PC-3 (cell line): Measurements from ENCODE around the gene ZMIZ1.

Experiments used
- EZH2 ChIP-seq: fragments of 300-600 bp; sonication (generic); IDR thresholded peaks from one replicate; pipeline ENCODE4 v1.6.1; 2017; ENCODE audit warnings: antibody characterized with exemption, mild to moderate bottlenecking, low read length; ENCODE audit not compliant: unreplicated experiment
- TF ChIP-seq, protein P1 (sequence below): fragments of 300-600 bp; sonication (generic); conservative IDR thresholded peaks from 2 replicates; pipeline ENCODE4 v1.5.1; 2017; ENCODE audit warnings: antibody characterized with exemption, low read depth, mild to moderate bottlenecking, low read length

DNA sequence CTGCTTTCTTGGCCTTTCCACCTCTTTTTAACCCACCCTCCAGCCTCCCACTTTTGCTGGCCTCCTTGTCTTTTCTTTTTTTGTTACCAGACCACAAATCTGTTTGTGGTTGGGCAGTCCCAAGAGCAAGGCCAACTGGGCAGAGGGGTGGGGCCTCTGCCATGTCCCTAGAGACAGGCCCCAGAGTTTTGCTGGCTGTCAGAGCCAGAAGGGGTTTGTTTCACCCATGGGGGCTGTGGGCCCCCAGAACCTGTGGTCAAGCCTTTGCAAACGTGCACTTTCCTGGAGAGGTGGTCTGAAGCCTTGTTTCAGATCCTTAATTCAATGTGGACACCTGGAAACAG lies 10.3 kb downstream of the ZMIZ1 start:
- TF ChIP-seq, protein P1, sequence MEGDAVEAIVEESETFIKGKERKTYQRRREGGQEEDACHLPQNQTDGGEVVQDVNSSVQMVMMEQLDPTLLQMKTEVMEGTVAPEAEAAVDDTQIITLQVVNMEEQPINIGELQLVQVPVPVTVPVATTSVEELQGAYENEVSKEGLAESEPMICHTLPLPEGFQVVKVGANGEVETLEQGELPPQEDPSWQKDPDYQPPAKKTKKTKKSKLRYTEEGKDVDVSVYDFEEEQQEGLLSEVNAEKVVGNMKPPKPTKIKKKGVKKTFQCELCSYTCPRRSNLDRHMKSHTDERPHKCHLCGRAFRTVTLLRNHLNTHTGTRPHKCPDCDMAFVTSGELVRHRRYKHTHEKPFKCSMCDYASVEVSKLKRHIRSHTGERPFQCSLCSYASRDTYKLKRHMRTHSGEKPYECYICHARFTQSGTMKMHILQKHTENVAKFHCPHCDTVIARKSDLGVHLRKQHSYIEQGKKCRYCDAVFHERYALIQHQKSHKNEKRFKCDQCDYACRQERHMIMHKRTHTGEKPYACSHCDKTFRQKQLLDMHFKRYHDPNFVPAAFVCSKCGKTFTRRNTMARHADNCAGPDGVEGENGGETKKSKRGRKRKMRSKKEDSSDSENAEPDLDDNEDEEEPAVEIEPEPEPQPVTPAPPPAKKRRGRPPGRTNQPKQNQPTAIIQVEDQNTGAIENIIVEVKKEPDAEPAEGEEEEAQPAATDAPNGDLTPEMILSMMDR: no peak
- no peak for TF ChIP-seq EZH2
